GM23248 (cell line): ENCODE results near the gene ADCYAP1R1. TPM values are rescaled to one million over a fixed set of nuclear protein-coding genes. Genes with fewer than 3 reads are reported as not detected.

Experiments used
- DNase-seq: peaks from one replicate; pipeline ENCODE4 v3.0.0-alpha.2; 2015
- H2AFZ ChIP-seq: fragments of 200-600 bp; sonication (generic); 2 replicates; pipeline ENCODE4 v1.6.1; 2016; ENCODE audit warnings: antibody characterized with exemption
- H3F3A ChIP-seq: fragments of 200-600 bp; sonication (generic); 2 replicates; pipeline ENCODE4 v1.6.1; 2016; ENCODE audit warnings: mild to moderate bottlenecking, antibody characterized with exemption, mixed run types; ENCODE audit not compliant: insufficient read depth
- H3K27ac ChIP-seq: fragments of 200-600 bp; sonication (generic); 2 replicates; pipeline ENCODE4 v1.5.1; 2016; ENCODE audit warnings: mild to moderate bottlenecking
- H3K27me3 ChIP-seq: fragments of 200-600 bp; sonication (generic); replicated peaks from 2 replicates; pipeline ENCODE4 v1.6.1; 2016; ENCODE audit warnings: mild to moderate bottlenecking; ENCODE audit not compliant: insufficient read depth
- H3K36me3 ChIP-seq: fragments of 200-600 bp; sonication (generic); 2 replicates; pipeline ENCODE4 v1.6.1; 2016; ENCODE audit warnings: low read depth, mild to moderate bottlenecking
- H3K4me1 ChIP-seq: fragments of 200-600 bp; sonication (generic); 2 replicates; pipeline ENCODE4 v1.6.1; 2016; ENCODE audit warnings: mild to moderate bottlenecking; ENCODE audit not compliant: insufficient read depth
- H3K4me2 ChIP-seq: fragments of 200-600 bp; sonication (generic); one replicate; pipeline ENCODE4 v1.6.1; 2016; ENCODE audit warnings: mild to moderate bottlenecking; ENCODE audit not compliant: unreplicated experiment
- H3K4me3 ChIP-seq: fragments of 200-600 bp; sonication (generic); 2 replicates; pipeline ENCODE4 v1.5.1; 2016; ENCODE audit warnings: mild to moderate bottlenecking
- H3K79me2 ChIP-seq: fragments of 200-600 bp; sonication (generic); 2 replicates; pipeline ENCODE4 v1.6.1; 2016; ENCODE audit warnings: mild to moderate bottlenecking; ENCODE audit not compliant: insufficient read depth
- H3K9ac ChIP-seq: fragments of 200-600 bp; sonication (generic); 2 replicates; pipeline ENCODE4 v1.6.1; 2016; ENCODE audit warnings: mild to moderate bottlenecking
- H3K9me2 ChIP-seq: fragments of 200-600 bp; sonication (generic); 2 replicates; pipeline ENCODE4 v1.6.1; 2016; ENCODE audit warnings: mixed run types, mild to moderate bottlenecking, moderate library complexity; ENCODE audit not compliant: insufficient read depth
- H3K9me3 ChIP-seq: fragments of 200-600 bp; sonication (generic); one replicate; pipeline ENCODE4 v1.6.1; 2017; ENCODE audit warnings: low read depth
- H4K20me1 ChIP-seq: fragments of 200-600 bp; sonication (generic); 2 replicates; pipeline ENCODE4 v1.6.0; 2016; ENCODE audit not compliant: insufficient read depth
- EZH2 ChIP-seq: fragments of 200-600 bp; sonication (generic); IDR thresholded peaks from 2 replicates; pipeline ENCODE4 v1.6.1; 2018; ENCODE audit warnings: antibody characterized with exemption, mild to moderate bottlenecking; ENCODE audit not compliant: insufficient read depth, poor library complexity, severe bottlenecking
- EZH2phosphoT487 ChIP-seq: fragments of 200-600 bp; sonication (generic); IDR thresholded peaks from 2 replicates; pipeline ENCODE4 v1.6.1; 2018; ENCODE audit warnings: antibody characterized with exemption, moderate library complexity, mild to moderate bottlenecking, low read depth; ENCODE audit not compliant: insufficient read depth
- WGBS, 2 experiments: methylation state at CpG; one replicate each; pipeline ENCODE4 v1.1.6; 2015 to 2017; ENCODE audit warnings: low lambda C conversion rate in 2 of 2, low coverage in 1 of 2; ENCODE audit errors: missing lambda C conversion rate in 2 of 2; 5-methylcytosine and 5-hydroxymethylcytosine counted together
- in situ Hi-C: fragments of 300-500 bp; cut with MboI; formaldehyde crosslinking; loops from 2 replicates; pipeline ENCODE4 v1.15.0; 2020
- polyA plus RNA-seq: library from polyadenylated mRNA; unstranded; fragments of >200 nt; fragmentation: Nextera tagmentation; extraction: Ambion mirVana; gene quantifications from 2 replicates; pipeline ENCODE4 v1.2.1, GENCODE V29; 2016
- total RNA-seq: library from RNA; depleted of rRNA; stranded (reverse); fragments of >200 nt; shearing (Covaris generic); gene quantifications from 2 replicates; pipeline ENCODE4 v1.2.3, GENCODE V29; 2014

The ADCYAP1R1 gene
- total and polyA plus RNA-seq, 2 experiments from 2014 or later, result 0.05 TPM; not detected in 1

GRCh38 chr7:31070991-31071644, 19.0 kb downstream of the ADCYAP1R1 start:
- Histone ChIP-seq H3K9ac (no peak overlapping the region), H3K9me2 (no peaks in the 10 kb centered on the region), H3K9me3 (no peaks in the 10 kb centered on the region), H3K4me1 (no peaks in the 10 kb centered on the region), H3K27ac (no peak overlapping the region), H3F3A (no peaks in the 10 kb centered on the region), H3K79me2 (no peaks in the 10 kb centered on the region), H3K27me3 (no peaks in the 10 kb centered on the region), H2AFZ (no peak overlapping the region), H4K20me1 (no peaks in the 10 kb centered on the region), H3K36me3 (no peaks in the 10 kb centered on the region), H3K4me3 (no peak overlapping the region), H3K4me2 (no peak overlapping the region)
- 35 to 49% methylated on average over 6 to 8 of the region's 8 CpGs for WGBS, 2 experiments
- TF ChIP-seq EZH2 (no peak), EZH2phosphoT487 (no peak)
- in situ Hi-C loops, result no loop called here
- DNase-seq, result no peak

- H3F3A ChIP-seq, result no peaks in the 10 kb centered on the region
- no peaks in the 10 kb centered on the region for H3K4me1 ChIP-seq
- H2AFZ ChIP-seq, result no peak overlapping the region
- no peak overlapping the region for H3K9ac ChIP-seq
- no peak overlapping the region for H3K27ac ChIP-seq
- H3K4me3 ChIP-seq, result no peak overlapping the region
- in situ Hi-C loops, result no loop called here
- no peaks in the 10 kb centered on the region for H3K27me3 ChIP-seq
- H3K4me2 ChIP-seq, result no peak overlapping the region
- no peak for TF ChIP-seq EZH2
- TF ChIP-seq EZH2phosphoT487, result no peak
- H4K20me1 ChIP-seq, result no peaks in the 10 kb centered on the region
- H3K79me2 ChIP-seq, result no peaks in the 10 kb centered on the region
- no peaks in the 10 kb centered on the region for H3K9me3 ChIP-seq
- WGBS, 2 experiments, result 7 to 12% methylated on average over 3 of the region's 3 CpGs
- no peaks in the 10 kb centered on the region for H3K36me3 ChIP-seq
- H3K9me2 ChIP-seq, result no peaks in the 10 kb centered on the region
- DNase-seq, result no peak
Measured at GRCh38 chr7:31071645-31072029, 19.5 kb downstream of the ADCYAP1R1 start.

- DNase-seq, result no peak
- H3K27ac ChIP-seq, result no peak overlapping the region
- no peaks in the 10 kb centered on the region for H3K4me1 ChIP-seq
- H3K79me2 ChIP-seq, result no peaks in the 10 kb centered on the region
- H3K36me3 ChIP-seq, result no peaks in the 10 kb centered on the region
- H2AFZ ChIP-seq, result peak overlapping the region; percentile 70
- H3K9ac ChIP-seq, result no peak overlapping the region
- H3F3A ChIP-seq, result no peaks in the 10 kb centered on the region
- no peaks in the 10 kb centered on the region for H3K9me2 ChIP-seq
- H4K20me1 ChIP-seq, result no peaks in the 10 kb centered on the region
- in situ Hi-C loops, result no loop called here
- 77 to 80% methylated on average over 5 of the region's 5 CpGs for WGBS, 2 experiments
- no peak for TF ChIP-seq EZH2phosphoT487
- no peak overlapping the region for H3K4me3 ChIP-seq
- no peaks in the 10 kb centered on the region for H3K9me3 ChIP-seq
- no peaks in the 10 kb centered on the region for H3K27me3 ChIP-seq
- H3K4me2 ChIP-seq, result no peak overlapping the region
Measured at GRCh38 chr7:31073326-31074119, 21.4 kb downstream of the ADCYAP1R1 start.

- in situ Hi-C loops, result no loop called here
- Histone ChIP-seq H2AFZ (peak overlapping the region; percentile 70), H3K27ac (no peak overlapping the region)
Measured at GRCh38 chr7:31074120-31074383, 21.9 kb downstream of the ADCYAP1R1 start.

More at GRCh38 chr7:31074120-31074383, 21.9 kb downstream of the ADCYAP1R1 start:
- no peaks in the 10 kb centered on the region for H3K27me3 ChIP-seq
- TF ChIP-seq EZH2, result no peak
- no peak for TF ChIP-seq EZH2phosphoT487
- no peaks in the 10 kb centered on the region for H3K4me1 ChIP-seq
- H3K9me2 ChIP-seq, result no peaks in the 10 kb centered on the region
- H3F3A ChIP-seq, result no peaks in the 10 kb centered on the region
- H3K9ac ChIP-seq, result no peak overlapping the region
- no peaks in the 10 kb centered on the region for H3K9me3 ChIP-seq
- H3K36me3 ChIP-seq, result no peaks in the 10 kb centered on the region
- no peaks in the 10 kb centered on the region for H3K79me2 ChIP-seq
- DNase-seq, result peak; percentile 67
- H3K4me3 ChIP-seq, result no peak overlapping the region
- no peak overlapping the region for H3K4me2 ChIP-seq
- 33 to 34% methylated on average over 6 of the region's 6 CpGs for WGBS, 2 experiments
- no peaks in the 10 kb centered on the region for H4K20me1 ChIP-seq
